HG03342 (cell line): ENCODE data around the gene NRIP2.

ENCODE experiments used
- ATAC-seq: cut with Tn5 transposase; IDR thresholded peaks from one replicate; pipeline ENCODE4 v1.9.1; 2021; ENCODE audit warnings: mild to moderate bottlenecking, moderate library complexity; ENCODE audit not compliant: unreplicated experiment

NRIP2 gene

GRCh38 chr12:2851931-2852330 is 17.1 kb upstream of the NRIP2 start:
- ATAC-seq: no peak

GRCh38 chr12:2845280-2845679 is 10.4 kb upstream of the NRIP2 start:
- no peak for ATAC-seq

DNA sequence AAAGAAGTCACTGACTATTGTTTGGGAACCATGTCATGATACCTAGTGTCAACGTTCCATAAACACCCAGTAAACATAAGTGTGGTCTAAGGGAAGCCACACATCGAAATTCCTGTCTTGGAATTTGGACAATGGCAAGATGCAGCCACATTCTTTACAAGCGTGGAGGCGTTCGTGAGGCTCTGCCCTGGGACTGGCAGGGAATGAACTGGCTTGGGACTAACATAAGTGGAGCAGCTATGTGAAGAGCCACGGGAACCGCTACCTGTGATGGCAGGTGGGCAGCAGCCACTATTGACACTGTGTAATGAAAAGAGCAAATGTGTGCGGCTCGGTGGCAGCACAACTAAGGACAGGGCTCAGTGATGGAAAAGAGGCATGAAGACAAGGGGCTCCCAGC is 10.0 kb upstream of the NRIP2 start:
- ATAC-seq: no peak

DNA sequence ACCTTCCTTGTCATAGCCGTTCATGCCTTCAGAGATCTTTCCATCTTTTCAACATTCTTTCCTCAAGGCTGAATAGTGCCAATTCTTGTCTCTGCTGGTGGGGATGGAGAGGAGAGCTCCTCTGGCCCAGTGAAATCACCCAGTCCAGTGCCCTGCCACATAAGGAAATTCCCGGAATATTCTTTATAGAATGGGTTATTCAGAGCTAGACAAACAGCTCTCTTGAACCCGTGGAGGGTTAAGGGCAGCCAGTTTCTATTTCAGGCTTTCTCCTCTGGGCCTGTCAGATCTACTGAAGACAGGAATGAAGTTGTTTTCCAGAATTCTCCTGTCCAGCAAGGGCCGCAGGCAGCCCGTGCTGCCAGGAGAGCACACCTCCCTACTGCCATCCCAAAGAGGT is 8.1 kb upstream of the NRIP2 start:
- ATAC-seq: no peak

DNA sequence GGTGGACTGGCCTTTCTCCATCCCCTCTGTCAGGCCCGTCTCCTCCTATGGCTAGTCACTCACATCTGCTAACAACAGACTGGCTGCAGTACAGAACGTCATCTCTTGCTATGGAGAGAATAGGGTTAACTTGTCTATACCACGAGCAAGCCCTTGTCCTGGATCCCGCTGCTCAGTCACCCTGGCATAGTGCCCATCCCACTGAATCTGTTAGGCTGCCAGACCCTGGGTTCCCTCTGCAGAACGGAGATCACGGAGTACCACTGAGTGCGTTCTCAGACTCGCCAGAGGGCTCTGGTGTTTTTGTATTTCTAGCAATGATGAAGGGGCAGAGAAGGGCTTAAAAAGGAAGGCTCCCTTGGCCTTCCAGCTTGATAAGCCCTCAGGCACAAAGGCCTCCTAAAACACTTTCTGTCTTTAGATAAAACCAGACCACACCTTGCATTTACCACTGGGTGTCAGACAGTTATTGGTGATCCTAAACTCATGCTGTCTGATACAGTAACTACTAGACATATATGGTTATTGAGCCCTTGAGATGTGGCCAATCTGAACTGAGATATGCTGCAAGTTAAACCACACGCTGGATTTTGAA is 6.3 kb upstream of the NRIP2 start:
- ATAC-seq: no peak

- ATAC-seq: no peak
Measured at GRCh38 chr12:2836574-2836973, 1.7 kb upstream of the NRIP2 start.

DNA sequence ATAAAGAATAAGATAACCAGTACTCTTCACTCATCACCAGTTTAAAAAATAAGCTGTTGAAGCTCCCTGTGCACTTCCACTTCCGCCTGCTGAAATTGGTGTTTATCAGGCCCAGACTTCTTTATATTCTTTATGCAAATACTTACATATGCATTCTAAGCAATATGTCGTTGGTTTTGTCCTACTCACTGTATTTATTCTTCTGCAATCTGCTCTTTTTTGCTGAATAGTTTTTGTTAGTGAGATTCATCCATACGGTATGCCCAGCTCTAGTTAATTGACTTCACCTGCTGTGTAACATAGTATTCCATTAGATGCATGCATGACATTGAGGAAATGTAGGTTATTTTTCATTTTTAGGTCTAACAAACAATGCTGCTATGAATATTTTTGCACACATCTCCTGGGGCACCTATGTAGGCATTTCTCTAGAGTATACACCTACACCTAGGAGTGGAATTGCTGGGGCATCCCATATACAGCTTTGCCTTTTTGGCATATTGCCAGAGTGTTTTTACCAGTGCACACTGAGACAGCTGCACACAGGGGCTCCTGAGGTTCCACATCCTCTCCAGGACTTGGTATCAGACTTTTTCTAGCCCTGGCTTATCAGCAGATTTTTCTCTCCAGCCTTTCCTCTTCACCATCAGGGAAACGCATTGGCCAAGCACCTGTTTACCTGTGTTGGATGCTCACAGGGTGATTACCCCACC is 1.0 kb upstream of the NRIP2 start:
- no peak for ATAC-seq

DNA sequence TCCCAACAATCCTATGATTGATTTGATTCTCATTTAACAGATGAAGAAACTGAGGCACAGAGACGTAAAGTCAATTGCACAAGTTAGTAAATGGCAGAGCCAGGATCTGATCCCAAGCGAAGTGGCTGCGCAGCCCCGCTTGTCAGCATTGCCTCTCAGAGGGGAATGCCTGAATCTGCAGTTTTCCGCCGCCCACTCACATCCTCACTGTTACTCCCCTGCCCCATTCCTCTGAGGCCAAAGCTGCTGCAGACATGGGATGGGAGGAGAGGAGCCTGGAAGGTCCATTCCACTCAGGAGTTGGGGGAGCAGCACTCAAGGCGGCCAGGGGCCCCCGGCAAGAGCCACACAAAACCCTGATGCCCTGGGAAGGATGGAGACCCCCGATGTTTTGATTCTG is 1.0 kb downstream of the NRIP2 start:
- no peak for ATAC-seq

- no peak for ATAC-seq
Measured at GRCh38 chr12:2833327-2833726, 1.5 kb downstream of the NRIP2 start.

DNA sequence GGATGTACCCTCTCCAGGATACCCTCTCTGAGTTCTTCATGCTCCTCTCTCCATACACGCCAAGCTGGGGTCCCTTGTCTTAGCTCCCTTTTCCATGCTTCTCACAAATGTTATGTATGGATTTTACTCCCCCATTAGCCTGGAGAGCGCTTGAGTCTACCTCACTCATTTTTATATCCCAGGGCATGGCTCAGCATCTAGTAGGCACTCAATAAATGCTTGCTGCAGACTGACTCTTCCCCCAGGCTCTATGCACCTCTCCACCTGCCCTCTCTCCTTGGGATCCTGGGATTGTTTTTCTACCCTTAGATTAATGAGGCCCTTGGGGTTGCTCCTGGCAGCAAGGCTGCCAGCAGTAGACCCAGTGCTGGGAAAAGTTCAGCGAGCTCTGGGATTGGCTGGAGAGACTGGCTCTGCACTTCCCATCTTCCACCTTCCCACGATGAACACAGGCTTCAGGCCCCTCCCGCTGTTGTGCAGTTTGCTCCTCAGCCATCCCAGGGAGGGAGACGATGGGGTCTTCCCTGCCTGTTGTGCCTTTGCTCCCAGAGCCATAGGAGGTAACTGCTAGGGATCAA is 2.2 kb downstream of the NRIP2 start:
- ATAC-seq: no peak

- no peak for ATAC-seq
Measured at GRCh38 chr12:2829275-2829674, 5.6 kb downstream of the NRIP2 start.

GRCh38 chr12:2826721-2827515 is 7.9 kb downstream of the NRIP2 start:
- no peak for ATAC-seq

DNA sequence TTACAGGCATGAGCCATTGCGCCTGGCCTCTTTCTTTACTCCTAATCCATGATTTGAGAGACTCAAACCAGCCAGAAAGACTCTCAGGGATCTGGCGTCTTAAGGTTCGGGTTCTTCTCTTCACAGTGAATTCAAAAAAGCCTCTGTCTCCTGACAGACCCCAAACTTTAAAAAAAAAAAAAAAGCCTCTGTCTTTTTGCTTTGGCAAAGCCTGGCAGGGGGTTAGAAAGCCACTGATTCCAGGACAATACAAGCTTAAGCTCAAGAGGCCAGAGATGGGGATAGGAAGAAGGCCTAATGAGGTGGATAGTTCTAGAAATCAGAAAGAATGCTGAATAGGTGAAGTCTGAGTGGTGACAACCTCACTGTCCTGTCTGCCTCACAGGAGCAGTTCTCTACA is 8.8 kb downstream of the NRIP2 start:
- no peak for ATAC-seq

DNA sequence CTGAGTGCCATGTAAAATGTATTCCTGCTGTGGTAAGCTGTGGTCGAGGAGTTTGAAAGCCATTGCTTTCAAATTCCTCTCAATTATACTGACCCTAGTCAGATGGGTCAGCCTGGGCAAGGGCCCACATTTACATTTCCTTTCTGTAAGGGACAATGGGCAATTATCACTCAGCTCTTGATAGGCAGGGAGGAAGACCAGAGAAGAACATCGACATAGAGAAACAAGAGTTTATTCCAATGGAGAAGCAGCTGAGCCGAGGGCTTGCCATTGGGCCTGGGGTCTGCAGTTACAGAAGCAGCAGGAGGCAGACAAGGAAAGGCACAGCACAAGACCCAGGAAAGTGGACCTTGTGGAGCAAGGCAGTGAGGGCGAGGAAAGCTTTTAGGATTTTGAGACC is 9.7 kb downstream of the NRIP2 start:
- no peak for ATAC-seq

DNA sequence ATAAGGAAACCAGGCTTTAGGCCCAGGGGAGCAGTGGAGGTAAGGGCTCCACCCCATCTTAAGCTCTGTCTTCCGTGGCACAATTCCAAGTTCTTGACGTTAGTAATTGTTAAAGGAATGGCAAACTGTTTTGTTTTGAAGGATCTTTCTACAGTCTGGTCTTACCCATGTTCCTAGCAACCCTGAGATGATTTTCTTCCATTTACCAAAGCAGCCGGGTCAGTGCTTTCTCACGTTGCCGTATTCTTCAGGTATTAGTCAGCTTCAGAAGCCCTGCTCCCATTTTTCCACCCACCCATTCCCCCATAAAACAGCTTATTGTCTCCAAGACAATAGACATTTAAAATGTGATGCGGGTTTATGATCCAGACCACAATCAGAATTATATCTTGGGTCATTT is 10.3 kb downstream of the NRIP2 start:
- ATAC-seq: no peak

- ATAC-seq: no peak
Measured at GRCh38 chr12:2823483-2823882, 11.4 kb downstream of the NRIP2 start.

DNA sequence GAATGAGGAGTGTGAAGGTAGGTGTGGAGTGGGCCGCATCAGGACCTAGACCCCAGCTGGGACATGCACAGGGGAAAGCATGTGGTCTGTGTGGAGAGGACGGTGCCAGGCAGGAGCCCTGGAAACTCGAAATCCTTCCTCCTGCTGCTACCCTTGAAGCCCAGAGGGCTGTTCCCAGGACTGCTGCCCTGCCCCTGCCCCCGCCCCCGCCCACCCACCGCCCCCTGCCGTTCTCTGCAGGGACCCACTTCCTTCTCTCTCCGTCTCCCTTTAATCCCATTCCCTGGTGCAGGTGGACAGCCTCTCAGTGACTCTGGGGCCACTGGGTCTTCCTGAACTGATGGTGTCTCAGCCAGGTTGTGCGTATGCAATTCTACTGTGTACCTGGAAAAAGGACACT is 14.4 kb downstream of the NRIP2 start:
- ATAC-seq: no peak

- no peak for ATAC-seq
Measured at GRCh38 chr12:2819810-2820209, 15.0 kb downstream of the NRIP2 start.

DNA sequence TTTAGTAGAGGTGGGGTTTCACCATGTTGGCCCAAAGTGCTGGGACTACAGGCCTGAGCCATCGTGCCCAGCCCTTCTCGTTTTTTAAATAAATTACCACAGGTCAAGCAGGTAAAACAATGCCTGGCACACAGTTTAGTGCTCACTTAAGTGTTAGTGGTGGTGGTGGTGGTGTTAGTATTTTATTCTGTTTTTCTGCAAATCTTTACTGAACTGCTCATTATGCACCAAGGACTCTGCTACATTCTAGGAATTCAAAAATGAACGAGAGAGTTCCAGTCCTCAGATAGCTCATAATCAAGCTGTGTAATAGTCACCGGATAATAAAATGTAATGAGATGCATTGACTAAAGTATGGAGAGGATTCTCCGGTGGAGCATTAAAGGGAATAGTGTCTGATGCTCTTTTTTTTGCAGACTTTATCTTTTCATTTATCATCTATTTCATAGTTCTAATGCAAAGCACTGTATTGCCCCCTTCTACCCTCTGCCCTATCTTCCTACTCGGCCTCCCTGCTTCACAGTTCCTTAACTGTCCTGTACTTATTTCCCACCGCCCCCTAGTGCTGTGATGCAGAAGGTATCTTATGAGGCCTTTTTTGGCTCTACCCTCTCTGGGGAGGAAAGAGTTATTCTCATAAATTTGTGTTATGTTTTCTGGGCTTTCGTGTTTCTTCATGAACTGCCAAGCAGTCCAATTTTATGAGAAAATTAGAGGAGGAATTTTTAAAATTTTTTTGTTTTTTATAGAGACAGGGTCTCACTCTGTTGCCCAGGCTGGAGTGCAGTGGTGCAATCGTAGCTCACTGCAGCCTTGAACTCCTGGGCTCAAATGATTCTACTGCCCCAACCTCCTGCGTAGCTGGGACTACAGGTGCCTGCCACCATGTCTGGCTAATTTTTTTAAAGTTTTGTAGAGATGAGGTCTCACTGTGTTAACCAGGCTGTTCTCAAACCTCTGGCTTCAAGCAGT is 21.3 kb downstream of the NRIP2 start:
- ATAC-seq: peak; percentile 32
